Stimulated activated CD4-positive, alpha-beta T cell treated with anti-CD3 and anti-CD28 coated beads, TNF-alpha, amount 100 ng/mL, for 1 hour (primary cell): ENCODE data around the gene TENT5D.
"Not testable (repeated sequence)": the region's sequence is repeated elsewhere in the genome, so short reads cannot be mapped to it uniquely, and the experiment has no call there.

Experiments
- DNase-seq, 3 donors: peaks; one replicate each; pipeline ENCODE4 v3.0.0-alpha.2; 2020; ENCODE audit warnings: low read depth in 3 of 3, low spot score in 1 of 3

TENT5D gene

DNA sequence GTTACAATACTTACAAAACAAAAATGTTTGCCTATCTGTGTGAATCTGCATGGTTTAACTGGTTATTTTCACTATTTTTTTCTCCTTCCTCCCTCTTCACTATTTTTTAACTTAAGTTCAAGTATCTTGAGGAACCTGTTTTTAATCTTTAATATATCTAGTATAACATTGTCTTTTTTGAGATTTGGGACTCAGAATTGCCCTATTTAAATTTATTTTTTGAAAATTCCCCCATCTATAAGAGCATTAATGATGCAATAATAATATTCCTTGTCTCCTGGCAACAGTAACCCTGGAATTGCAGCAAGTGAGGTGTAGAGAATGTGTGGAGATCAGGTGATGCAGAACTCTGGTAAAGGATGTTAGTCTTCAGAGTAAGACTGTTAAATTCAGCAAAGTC, at the start of gene TENT5D:
TENT5D (plus strand) TSS at position 301 of the 400 bp plus-strand sequence. CDS start 22,093 bp downstream, outside the sequence.
- no peak for DNase-seq

GRCh38 chrX:80385651-80386050, 34.6 kb upstream of the TENT5D start:
- DNase-seq = not testable (repeated sequence)

- no peak for DNase-seq
These were observed 32.0 kb upstream of the TENT5D start for GRCh38 chrX:80388206-80388605.

DNA sequence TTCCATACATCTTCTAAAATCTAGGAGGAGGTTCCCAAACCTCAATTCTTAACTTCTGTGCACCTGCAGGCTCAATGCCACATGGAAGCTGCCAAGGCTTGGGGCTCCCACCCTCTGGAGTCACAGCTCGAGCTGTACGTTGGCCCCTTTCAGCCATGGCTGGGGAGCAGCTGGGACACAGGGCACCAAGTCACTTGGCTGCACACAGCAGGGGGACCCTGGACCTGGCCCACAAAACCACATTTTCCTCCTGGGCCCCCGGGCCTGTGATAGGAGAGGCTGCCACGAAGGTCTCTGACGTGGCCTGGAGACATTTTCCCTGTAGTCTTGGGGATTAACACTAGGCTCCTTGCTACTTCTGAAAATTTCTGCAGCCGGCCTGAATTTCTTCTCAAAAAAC, 8.2 kb upstream of the TENT5D start:
- DNase-seq = no peak

DNA sequence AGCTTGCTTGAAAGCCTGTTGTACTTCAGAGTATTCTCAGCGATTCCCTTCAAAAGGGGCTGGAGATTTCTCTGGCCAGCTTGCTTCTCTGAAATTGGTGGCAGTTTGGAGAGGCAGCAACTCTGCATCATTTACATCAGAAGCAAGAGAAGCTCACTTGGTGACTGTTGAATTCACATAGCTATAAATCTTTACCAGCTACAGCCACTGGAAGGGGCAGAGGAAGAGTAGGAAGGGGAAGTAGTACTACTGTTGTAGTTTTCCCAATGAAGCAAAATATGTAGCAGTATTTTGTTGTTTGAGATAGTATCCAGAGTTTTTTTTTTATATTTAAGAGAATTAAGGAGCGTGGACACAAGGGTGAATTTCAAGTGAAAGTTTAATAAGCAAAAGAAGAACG, 2.8 kb downstream of the TENT5D start:
- DNase-seq = no peak

- no peak for DNase-seq
These were observed 3.5 kb downstream of the TENT5D start for GRCh38 chrX:80423744-80424143.

GRCh38 chrX:80430826-80431504, 10.7 kb downstream of the TENT5D start:
- DNase-seq = no peak

DNA sequence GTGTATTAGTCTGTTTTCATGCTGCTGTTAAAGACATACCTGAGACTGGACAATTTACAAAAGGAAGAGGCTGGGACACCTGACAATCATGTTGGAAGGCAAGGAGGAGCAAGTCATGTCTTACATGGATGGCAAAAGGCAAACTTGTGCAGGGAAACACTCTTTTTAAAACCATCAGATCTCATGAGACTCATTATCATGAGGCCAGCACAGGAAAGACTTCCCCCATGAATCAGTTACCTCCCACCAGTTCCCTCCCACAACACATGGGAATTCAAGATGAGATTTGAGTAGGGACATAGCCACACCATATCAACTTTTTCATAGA, 11.2 kb downstream of the TENT5D start:
- no peak for DNase-seq

DNA sequence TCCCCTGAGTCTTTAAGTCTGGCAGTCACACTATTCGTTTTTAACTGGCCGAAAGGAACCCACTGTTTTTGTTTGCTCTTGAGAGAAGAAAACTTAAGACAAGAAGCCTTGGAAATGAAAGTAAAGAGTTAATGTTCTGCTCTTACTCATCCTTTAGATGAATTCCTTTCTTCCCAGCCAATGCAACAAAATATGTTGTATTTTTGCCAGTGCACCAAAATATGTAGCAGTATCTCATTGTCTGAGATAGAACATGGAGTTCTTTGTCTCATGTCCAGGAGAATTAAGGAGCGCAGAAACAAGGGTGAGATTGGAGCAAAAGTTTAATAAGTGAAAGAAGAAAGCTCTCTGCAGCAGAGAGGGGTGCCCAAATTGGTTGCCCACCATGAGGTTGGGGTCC, 12.2 kb downstream of the TENT5D start:
- DNase-seq = no peak

DNA sequence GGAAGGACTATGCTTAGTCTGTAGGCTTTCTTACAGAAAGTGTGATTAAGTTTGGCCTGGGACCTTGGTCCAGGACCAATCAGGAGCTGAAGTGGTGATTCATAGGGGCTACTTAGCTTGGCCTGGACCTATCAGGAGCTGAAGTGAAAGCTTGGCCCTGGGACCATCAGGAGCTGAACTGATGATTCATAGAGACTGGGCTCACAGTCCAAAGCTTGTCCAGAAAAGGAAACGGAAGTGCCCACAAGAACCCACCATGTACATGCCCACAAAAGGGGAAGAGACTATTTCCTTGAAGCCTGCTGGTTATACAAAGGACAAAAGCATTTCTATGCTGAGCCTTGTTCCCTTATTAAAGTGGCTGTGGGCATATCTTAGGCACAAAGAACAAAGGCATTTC, 12.6 kb downstream of the TENT5D start:
- DNase-seq = no peak

- not testable (repeated sequence) for DNase-seq
These were observed 47.9 kb downstream of the TENT5D start for GRCh38 chrX:80468166-80468565.

GRCh38 chrX:80471582-80471981, 51.3 kb downstream of the TENT5D start:
- DNase-seq = no peak

DNA sequence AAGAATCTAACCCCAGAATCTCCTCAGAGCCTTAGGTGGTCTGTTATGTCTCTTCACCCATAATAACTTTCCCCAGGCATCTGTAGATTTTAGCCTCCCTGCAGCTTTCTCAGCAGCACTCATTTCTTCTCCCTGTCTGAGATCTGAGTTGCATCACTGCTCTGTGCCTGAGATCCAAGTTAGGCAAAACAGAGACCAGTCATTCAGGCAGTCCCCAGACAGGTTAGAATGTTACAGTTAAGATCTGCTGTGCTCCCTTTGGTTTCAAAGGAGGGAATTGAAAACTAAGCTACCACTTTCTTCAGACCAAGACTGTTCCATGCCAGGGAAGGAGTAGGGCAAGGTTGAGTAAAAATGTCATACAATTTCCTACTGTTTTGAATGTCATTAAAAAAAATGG, 65.3 kb downstream of the TENT5D start:
- DNase-seq = no peak

- DNase-seq = no peak
These were observed 66.1 kb downstream of the TENT5D start for GRCh38 chrX:80486299-80486698.

DNA sequence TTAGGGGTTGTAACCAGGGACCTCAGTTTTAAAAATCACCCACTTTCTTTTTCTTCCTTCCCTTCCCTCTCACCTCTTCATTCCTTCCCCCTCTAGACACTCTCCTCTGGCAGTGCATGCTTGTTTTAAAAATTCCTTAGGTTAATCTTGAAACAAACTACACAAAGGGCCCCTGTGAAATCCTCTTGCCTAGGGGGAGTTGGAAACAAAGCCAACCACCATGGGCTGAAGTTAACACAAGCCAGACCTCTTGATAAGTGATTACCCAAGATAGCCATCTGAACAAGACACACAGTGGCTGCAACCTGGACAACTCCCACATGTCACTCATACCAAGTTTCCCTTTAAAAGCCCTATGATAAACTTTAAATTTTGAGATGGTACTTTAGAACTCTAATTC, 68.9 kb downstream of the TENT5D start:
- no peak for DNase-seq
